Activated T-helper 1 cell treated with anti-CD3 and anti-CD28 coated beads, Interleukin-12 subunit alpha, Interleukin-12 subunit beta, Interleukin-2, Interleukin-4 antibody, amounts not matched to agents 30 ng/mL and 10 ng/mL and 1 ng/mL, durations not matched to agents 14 hours and 24 hours and 36 hours (primary cell): ENCODE results near the gene NOL6. TPM values are rescaled to one million over a fixed set of nuclear protein-coding genes. Genes with fewer than 3 reads are reported as not detected.
"Not testable (repeated sequence)": the region's sequence is repeated elsewhere in the genome, so short reads cannot be mapped to it uniquely, and the experiment has no call there.

Experiments used
- DNase-seq: peaks from one replicate; pipeline ENCODE4 v3.0.0; 2021; ENCODE audit warnings: low spot score
- H3K27ac Mint-ChIP-seq: one replicate; pipeline ENCODE4 v1.8.0; 2021; ENCODE audit warnings: mild to moderate bottlenecking, mixed read lengths
- H3K27me3 Mint-ChIP-seq: one replicate; pipeline ENCODE4 v1.8.0; 2022; ENCODE audit warnings: mild to moderate bottlenecking, moderate library complexity, mixed read lengths; ENCODE audit not compliant: insufficient read depth
- H3K36me3 Mint-ChIP-seq: one replicate; pipeline ENCODE4 v1.8.0; 2021; ENCODE audit warnings: low read depth, mixed read lengths
- H3K4me1 Mint-ChIP-seq: one replicate; pipeline ENCODE4 v1.8.0; 2021; ENCODE audit warnings: low read depth, mixed read lengths
- H3K4me3 Mint-ChIP-seq: one replicate; pipeline ENCODE4 v1.8.0; 2021; ENCODE audit warnings: mild to moderate bottlenecking, moderate library complexity, mixed read lengths
- H3K9me3 Mint-ChIP-seq: one replicate; pipeline ENCODE4 v1.8.0; 2021; ENCODE audit warnings: mixed read lengths
- intact Hi-C: fragments of 100-400 bp; cut with micrococcal nuclease; formaldehyde crosslinking; loops from one replicate; pipeline ENCODE4 v1.15.1; 2024
- total RNA-seq: library from RNA; stranded (reverse); gene quantifications from 2 replicates; pipeline ENCODE4 v1.2.3, GENCODE V29; 2022

NOL6 gene
- total RNA-seq, 1 donor from 2014 or later: 87.3 TPM

DNA sequence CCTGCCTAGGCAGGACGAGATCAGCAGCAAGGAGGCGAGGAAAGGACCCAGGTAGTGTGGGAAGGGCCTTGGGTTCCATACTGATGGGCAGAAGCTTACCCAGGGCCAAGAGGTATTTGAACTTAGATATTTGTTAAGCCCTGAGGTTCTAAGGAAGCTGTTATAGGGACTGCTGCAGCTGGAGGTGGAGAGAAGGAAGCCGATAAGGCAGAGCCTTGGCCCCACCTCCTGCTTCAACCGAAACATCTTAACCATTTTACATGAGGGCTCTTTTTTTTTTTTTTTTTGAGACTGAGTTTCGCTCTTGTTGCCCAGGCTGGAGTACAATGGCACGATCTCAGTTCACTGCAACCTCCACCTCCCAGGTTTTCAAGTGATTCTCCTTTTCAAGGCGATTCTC lies 17.8 kb downstream of the NOL6 start:
- peak overlapping the region; percentile 19 for H3K27ac Mint-ChIP-seq
- no peaks in the 10 kb centered on the region for H3K9me3 Mint-ChIP-seq
- H3K4me1 Mint-ChIP-seq: peaks cover 60% of the 10 kb centered on the region
- peaks cover 5% of the 10 kb centered on the region for H3K36me3 Mint-ChIP-seq
- DNase-seq: no peak
- no peak overlapping the region for H3K4me3 Mint-ChIP-seq
- intact Hi-C loops: no loop called here
- H3K27me3 Mint-ChIP-seq: no peaks in the 10 kb centered on the region

DNA sequence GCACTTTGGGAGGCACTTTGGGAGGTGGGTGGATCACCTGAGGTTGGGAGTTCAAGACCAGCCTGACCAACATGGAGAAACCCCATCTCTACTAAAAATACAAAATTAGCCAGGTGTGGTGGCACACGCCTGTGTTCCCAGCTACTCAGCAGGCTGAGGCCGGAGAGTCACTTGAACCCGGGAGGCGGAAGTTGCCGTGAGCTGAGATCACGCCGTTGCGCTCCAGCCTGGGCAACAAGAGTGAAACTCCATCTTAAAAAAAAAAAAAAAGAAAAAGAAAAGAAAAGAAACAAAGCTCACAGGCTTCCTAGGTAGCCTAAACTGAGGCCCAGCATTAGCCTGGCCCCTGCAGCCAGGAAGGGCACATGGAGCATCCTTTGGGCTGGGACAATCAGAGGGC lies 18.3 kb downstream of the NOL6 start:
- Mint-ChIP-seq H3K27ac (peak overlapping the region; percentile 19), H3K4me1 (peaks cover 60% of the 10 kb centered on the region)
- DNase-seq, H3K27me3 Mint-ChIP-seq, H3K4me3 Mint-ChIP-seq, H3K9me3 Mint-ChIP-seq, intact Hi-C loops, H3K36me3 Mint-ChIP-seq: not testable (repeated sequence)

DNA sequence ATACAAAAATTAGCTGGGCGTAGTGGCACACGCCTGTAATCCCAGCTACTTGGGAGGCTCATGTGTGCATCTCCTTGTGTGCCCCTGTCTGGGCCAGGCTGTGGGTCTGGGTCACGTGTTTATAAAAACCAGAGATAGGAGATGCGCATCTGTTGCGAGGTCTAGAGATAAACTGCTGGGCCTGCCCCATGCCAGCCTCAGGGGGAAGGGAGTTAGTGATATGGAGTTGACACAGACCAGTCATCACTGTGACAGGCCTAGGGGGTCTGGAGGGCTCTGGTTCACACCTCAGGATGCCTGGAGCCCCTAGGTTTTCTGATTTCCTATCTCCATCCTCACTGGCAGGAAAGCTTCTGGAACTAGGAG lies 19.1 kb downstream of the NOL6 start:
- H3K36me3 Mint-ChIP-seq, H3K4me3 Mint-ChIP-seq, H3K27me3 Mint-ChIP-seq, H3K9me3 Mint-ChIP-seq, H3K27ac Mint-ChIP-seq, DNase-seq, intact Hi-C loops: not testable (repeated sequence)
- H3K4me1 Mint-ChIP-seq: peaks cover 60% of the 10 kb centered on the region

DNA sequence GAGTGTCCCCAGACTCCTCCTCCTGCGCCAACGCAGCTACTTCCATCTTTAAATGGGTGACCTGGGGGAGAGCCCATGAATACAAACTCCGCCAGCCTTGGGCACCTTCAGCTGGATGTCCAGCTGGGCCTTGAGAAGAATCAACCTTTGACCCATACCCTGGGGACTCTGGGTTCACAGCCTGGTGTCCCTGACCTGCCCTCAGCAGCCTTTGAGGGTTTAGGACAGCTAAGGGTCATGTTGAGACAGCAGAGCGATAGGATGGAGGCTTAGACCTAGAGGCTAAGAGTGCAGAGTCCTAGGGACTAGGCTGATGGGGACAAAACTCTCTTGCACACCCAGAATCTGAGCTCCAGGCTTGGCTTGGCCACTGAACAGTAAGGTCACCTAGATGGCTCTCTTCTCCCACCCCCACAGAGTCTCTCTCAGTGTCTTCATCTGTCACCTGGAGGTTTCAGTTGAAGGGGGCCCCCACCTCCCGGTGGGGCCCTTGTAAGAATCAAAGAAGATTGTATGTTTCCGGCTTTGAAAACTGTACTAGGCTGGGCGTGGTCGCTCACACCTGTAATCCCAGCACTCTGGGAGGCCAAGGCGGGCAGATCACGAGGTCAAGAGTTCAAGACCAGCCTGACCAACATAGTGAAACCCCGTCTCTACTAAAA lies 19.6 kb downstream of the NOL6 start:
- H3K4me1 Mint-ChIP-seq: peaks cover 55% of the 10 kb centered on the region
- no peaks in the 10 kb centered on the region for H3K27me3 Mint-ChIP-seq
- H3K27ac Mint-ChIP-seq: no peak overlapping the region
- intact Hi-C loops: loop anchor here (2.0 kb wide), 1 partner anchor 51 kb away; the partner anchor contains the start of gene AQP7
- peaks cover 2% of the 10 kb centered on the region for H3K36me3 Mint-ChIP-seq
- no peak overlapping the region for H3K4me3 Mint-ChIP-seq
- no peak for DNase-seq
- H3K9me3 Mint-ChIP-seq: no peaks in the 10 kb centered on the region

DNA sequence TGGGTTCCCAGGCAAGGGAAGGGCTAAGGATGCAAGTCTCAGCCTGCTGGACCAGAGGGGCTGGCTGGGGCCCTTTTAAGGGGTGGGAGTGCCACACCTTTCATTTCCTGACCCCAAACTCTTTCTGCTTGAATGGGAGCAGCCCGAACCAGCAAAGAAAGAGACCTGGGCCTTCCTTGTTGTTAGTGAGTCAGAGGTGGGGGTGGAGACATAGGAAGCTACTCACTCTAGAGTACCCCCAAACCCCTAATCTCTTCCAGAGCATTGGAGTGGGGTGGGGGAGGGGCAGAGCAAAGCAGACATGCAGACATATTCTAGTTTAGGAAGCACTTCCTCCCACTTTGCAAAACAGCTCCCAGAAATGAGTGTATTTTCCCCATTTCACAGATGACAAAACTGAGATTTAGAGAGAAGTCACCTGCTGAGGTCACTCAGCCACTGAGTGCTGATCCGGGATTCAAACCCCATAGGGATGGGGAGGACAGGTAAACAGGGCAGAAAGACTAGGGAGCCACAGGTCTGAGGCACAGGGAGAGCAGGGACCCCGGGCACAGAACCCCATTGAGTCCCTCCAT lies 20.4 kb downstream of the NOL6 start:
- Mint-ChIP-seq H3K4me3 (no peak overlapping the region), H3K9me3 (no peaks in the 10 kb centered on the region), H3K36me3 (no peaks in the 10 kb centered on the region), H3K4me1 (peaks cover 50% of the 10 kb centered on the region), H3K27me3 (no peaks in the 10 kb centered on the region), H3K27ac (peak overlapping the region; percentile 31)
- no peak for DNase-seq
- intact Hi-C loops: loop anchor here (2.0 kb wide), 1 partner anchor 51 kb away; the partner anchor contains the start of gene AQP7

DNA sequence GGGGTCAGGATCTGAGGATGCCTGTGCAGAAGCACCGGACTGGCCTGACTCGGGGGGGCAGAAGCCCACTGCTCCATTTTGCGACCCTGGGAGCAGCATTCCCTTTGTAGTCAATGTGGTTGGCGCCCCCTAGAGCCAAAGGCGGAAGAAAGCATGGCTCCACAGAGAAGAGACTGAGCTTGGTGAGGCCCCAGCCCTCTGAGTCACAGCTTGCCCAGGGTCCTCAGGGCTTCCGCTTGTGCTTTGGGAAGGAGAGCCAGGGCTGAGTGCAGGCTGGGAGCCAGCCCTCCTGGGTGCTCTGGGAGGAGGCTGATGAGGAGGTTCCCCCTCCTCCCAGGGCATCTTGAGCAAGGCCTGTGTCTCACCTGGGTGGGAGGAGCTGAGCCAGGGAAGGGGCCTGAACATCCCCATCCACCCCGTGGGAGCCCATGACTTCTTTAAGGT lies 20.9 kb downstream of the NOL6 start:
- Mint-ChIP-seq H3K9me3 (no peaks in the 10 kb centered on the region), H3K27me3 (no peaks in the 10 kb centered on the region), H3K27ac (peak overlapping the region; percentile 31), H3K36me3 (no peaks in the 10 kb centered on the region), H3K4me3 (no peak overlapping the region), H3K4me1 (peaks cover 52% of the 10 kb centered on the region)
- intact Hi-C loops: loop anchor here (2.0 kb wide), 1 partner anchor 50 kb away; the partner anchor contains the start of gene AQP7
- DNase-seq: no peak

DNA sequence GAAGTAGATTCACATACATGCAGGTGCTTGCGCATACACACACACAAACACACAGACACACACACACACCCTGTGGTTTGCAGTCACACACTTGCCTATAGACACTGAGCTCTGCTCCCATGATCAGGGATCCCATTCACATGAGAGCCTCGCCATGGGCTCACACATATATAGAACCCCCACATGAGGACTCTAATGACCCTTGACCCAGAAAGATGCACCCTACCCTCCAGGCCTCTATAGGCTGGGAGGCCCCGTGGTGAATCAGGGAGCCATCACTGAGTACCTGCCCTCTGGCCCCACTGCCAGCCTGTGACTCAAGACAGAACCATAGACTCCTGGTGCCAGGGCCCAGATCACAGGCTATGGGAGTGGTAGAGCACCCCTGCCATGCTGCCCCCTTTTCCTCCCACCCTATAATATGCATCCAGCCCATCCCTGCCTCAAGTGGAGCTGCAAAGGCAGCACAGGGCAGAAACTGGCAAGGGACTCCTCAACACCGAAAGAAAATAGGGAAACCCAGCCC lies 23.0 kb downstream of the NOL6 start:
- Mint-ChIP-seq H3K27me3 (no peaks in the 10 kb centered on the region), H3K27ac (no peak overlapping the region), H3K36me3 (no peaks in the 10 kb centered on the region), H3K4me3 (no peak overlapping the region), H3K9me3 (no peaks in the 10 kb centered on the region), H3K4me1 (peaks cover 57% of the 10 kb centered on the region)
- DNase-seq: no peak
- intact Hi-C loops: no loop called here

DNA sequence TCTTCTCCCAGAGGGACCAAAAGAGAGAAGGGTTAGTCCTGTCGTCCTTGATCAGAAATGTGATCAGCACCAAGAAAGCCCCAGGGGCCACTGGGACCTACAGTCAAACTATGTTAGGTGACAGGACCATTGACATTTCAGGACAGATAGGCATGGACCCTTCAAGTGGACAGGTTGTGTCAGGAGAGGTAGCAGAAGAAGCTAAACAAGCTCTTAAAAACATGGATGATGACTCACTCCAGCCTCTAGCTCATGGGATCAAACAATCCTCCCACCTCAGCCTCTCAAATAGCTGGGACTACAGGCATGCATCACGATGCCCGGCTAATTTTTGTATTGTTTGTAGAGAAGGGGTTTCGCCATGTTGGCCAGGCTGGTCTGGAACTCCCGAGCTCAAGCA lies 24.0 kb downstream of the NOL6 start:
- H3K27ac Mint-ChIP-seq: no peak overlapping the region
- peaks cover 63% of the 10 kb centered on the region for H3K4me1 Mint-ChIP-seq
- intact Hi-C loops: loop anchor here (5.0 kb wide), 1 partner anchor 282 kb away; the partner anchor contains the start of gene B4GALT1
- no peak overlapping the region for H3K4me3 Mint-ChIP-seq
- no peaks in the 10 kb centered on the region for H3K9me3 Mint-ChIP-seq
- DNase-seq: no peak
- H3K36me3 Mint-ChIP-seq: peaks cover under 1% of the 10 kb centered on the region
- no peaks in the 10 kb centered on the region for H3K27me3 Mint-ChIP-seq

DNA sequence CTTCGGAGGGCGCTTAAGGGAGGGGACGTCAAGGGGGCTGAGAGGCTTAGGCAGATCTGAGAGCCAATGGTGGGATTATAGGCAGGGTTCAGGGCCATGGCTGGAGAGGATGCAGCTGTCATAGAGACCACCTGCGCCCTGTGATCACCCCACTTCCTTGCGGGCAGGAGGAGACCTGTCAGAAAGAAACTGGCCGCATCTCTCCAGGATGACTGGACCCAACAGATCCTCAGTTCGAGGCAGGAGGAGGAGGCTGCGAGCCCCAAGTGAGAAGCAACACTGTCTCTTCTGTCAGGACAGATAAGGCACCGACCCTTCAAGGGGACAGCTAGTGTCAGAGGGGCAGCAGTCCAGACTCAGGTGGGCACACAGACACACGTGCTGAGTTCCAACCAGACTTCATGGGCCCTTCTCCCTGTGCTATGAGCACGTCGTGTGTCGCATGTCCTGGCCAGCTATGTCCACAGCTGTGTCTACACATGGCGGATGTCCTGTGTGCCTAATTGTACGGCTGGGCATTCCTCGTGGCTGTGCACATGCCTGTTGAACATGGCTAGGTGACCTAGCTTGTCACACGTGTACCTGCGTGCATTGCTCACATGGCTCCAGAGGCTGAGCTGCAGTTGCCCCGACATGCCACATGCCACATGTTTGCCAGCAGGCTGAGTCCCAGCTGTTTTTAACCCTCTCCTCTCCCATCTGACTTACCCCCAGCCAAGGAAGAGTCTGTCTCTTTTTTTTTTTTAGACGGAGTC lies 25.7 kb downstream of the NOL6 start:
- intact Hi-C loops: loop anchor here (1.0 to 5.0 kb wide), 3 partner anchors 18 to 601 kb away; partner anchors contain the start of genes B4GALT1 and UBAP2
- no peak for DNase-seq
- Mint-ChIP-seq H3K9me3 (no peaks in the 10 kb centered on the region), H3K27me3 (no peaks in the 10 kb centered on the region), H3K4me3 (peak overlapping the region; percentile 80), H3K4me1 (peaks cover 48% of the 10 kb centered on the region), H3K27ac (peak overlapping the region; percentile 81), H3K36me3 (peaks cover 9% of the 10 kb centered on the region)

DNA sequence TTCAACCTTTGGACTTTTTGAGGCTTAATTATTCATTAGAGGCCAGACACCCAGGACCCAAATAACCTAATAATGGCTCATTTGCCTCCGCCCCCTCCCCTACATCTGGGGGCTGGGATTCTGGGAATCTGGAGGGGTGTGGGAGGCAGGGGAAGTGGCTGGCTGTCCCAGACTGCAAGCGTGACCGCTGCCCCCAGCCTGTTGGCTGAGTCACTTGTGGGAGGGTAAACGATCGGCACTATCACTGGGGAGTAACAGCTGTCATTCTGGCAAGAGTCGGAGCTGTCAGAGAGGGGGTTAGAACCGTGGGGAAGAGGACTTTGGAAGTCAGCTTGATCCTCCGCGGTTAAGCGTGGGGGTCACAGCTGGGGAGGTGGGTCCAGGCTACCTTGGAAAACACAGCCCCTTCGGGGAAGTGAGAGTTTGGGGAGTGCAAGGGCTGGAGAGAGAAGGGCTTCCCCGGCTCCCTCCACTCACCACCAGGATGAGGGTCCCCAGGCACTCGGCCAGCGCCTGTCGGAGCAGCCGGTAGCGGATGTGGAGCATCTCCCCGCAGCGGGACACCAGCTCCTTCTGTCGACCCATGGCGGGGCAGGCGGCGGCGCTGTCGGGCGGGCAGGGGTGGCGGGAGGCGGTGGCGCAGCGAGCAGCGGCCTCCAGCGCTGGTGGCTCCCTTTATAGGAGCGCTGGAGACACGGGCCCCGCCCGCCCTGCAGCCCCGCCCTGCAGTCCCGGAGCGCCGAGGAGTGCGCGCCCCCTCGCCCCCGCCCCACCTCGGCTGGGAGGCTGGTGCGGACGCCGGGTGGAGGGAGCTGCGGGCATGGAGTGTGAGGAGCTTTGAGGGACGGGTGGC lies 26.6 kb downstream of the NOL6 start, which contains the start of gene AQP3:
TSS of gene AQP3 (minus strand) at position 648 of the 853 bp plus-strand sequence. CDS start at position 585, 63 bp downstream.
- DNase-seq: peak; percentile 72
- Mint-ChIP-seq H3K27me3 (no peaks in the 10 kb centered on the region), H3K36me3 (peaks cover 13% of the 10 kb centered on the region), H3K4me3 (peak within 1 kb of the TSS; percentile 93), H3K9me3 (no peaks in the 10 kb centered on the region), H3K27ac (peak within 1 kb of the TSS; percentile 90), H3K4me1 (peaks cover 40% of the 10 kb centered on the region)
- intact Hi-C loops: loop anchor here (1.0 to 5.0 kb wide), 7 partner anchors 19 to 602 kb away; partner anchors contain the start of genes B4GALT1, NFX1, NOL6 and UBAP2

DNA sequence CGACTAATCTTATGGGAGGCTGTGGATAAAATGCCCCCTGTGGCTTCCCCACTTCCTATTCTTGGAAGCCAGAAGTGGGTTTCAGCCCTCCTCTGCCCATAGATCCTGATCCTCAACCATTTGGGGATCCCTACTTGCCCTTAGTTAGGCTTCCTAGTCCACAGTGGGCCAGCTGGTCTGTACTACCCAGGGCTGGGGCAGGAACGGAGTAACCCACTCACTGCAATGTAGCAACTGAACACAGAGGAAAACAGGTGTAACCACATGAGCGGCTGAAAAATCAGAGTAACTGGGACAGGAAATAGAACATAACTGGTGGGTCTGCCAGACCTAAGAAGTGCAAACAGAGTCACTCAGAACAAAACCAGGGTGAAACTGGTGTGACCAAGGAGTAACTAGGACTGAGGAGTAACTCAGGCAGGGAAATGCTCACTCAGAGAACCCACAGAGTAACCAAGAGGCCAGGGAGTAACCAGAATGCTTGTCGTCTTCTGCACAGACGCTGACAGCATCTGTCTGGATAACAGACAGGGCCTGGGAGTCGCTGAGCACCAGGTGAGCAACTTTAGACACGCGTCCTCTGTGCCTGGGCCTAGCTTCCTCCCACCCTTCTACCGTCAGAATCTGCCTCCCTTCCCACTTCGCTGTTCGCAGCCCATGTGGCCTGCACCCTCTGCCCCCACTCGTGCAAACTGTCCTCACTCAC lies 27.3 kb downstream of the NOL6 start:
- DNase-seq: peak; percentile 57
- H3K27me3 Mint-ChIP-seq: no peaks in the 10 kb centered on the region
- peaks cover 40% of the 10 kb centered on the region for H3K4me1 Mint-ChIP-seq
- peaks cover 17% of the 10 kb centered on the region for H3K36me3 Mint-ChIP-seq
- H3K9me3 Mint-ChIP-seq: no peaks in the 10 kb centered on the region
- intact Hi-C loops: loop anchor here (1.0 to 5.0 kb wide), 6 partner anchors 27 to 602 kb away; partner anchors contain the start of genes B4GALT1, NFX1, NOL6 and UBAP2
- peak overlapping the region; percentile 93 for H3K4me3 Mint-ChIP-seq
- H3K27ac Mint-ChIP-seq: peak overlapping the region; percentile 90
